HG02870 (cell line): ENCODE measurements around the gene EMILIN2.

ENCODE experiments used
- ATAC-seq: cut with Tn5 transposase; IDR thresholded peaks from one replicate; pipeline ENCODE4 v1.9.1; 2021; ENCODE audit warnings: mild to moderate bottlenecking, moderate library complexity; ENCODE audit not compliant: unreplicated experiment

EMILIN2 gene

DNA sequence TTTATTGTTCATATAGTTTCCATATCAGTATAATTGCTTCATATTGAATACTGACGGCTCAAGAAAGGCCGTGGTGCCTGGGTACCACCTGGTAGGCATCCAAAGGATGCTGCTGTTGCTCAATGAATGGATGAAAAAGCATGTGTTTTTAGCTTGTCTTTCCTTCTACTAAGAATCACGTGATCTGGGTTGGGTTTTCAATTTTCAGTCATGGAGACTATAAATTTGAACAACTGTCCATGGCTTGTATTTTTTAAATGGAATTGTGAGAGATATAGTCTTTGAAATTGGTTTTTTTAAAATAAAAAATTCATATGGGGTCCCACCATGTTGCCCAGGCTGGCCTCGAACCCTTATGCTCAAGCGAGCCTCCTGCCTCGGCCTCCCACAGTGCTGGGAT lies 25.3 kb downstream of the EMILIN2 start:
- ATAC-seq = no peak

DNA sequence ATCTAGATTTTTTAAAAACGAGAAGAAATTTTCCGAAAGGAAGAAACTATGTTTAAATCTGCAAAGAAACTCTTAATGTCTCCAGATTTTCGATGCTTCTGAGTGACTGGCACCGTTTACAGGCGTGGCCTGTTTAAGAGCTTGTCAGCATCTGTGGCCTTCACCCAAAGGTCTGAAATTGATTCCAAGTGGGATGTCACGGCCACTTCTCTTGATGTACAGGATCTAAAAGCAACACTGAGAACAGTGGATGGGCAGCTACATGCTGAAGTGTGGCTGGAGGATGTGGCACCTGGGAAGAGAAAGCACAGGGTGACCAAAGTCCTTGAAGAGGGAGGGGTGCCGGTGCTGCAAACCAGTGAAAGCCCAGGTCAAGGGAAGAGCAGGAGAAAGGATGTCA lies 28.0 kb downstream of the EMILIN2 start:
- no peak for ATAC-seq

DNA sequence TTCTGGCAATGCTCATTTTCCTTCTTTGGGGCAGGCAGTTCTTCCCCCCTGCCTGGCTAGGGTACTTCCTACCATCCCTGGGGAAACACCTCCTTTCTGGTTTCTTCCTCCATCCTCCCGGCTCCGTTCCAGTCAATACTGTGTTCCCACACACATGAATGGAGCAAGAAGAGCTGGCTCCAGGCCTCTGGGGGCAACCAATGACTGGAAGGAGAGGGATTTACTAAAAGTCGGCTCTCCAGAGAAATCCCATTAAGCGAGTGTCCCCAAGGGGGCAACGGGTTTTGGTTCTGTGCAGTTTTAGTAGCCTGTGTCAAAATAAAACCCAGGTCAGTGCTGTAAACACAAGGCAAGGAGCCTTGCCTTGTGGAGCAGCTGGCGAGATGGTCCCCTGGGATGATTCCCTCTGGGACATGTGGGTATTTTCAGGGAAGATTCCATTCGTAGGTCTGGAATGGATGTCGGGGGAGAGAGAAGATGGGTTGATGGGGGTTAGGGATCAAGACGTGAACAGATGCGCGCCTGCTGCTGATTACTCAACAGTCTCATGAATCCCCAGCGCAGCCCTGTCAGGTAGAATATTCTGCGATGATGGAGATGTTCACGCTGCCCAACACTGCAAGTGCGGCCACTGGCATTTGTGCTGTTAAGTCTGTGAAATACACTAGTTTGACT lies 32.0 kb downstream of the EMILIN2 start:
- ATAC-seq = no peak

DNA sequence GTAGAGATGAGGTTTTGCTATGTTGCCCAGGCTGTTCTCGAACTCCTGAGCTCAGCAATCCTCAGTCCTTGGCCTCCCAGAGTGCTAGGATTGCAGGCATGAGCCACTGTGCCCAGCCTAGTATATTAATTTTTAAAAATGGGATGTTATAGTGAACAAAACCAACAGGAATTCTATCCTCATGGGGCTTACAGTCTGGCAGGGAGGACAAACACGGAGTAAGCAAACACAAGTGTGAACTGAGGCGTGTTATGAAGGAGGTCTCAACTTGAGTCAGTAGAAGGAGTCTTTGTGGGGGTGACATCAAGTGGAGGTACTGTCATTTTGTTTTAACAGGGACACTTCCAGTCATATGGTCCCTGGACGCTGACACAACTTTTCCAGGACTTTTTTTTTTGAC lies 33.1 kb downstream of the EMILIN2 start:
- ATAC-seq = no peak

DNA sequence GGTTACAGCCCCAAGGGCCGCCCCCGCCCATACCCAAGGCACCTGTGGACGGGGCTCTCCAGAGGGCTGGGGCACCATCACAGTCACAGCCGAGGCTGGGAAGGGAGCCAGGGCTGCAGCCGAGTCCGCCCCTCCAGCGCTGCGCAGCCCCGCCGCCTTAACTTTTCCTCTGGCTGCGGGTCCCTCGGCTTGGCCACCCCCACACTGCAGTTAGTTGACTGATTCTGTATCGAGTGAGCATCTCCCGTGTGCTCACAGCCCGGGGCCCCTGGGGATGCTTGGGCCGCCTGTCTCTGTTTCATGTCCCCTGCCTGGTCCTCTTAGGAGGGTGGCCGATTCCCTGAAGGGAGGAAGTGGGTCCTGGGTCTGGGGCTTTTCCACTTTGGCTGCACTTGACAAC lies 33.7 kb downstream of the EMILIN2 start:
- no peak for ATAC-seq

DNA sequence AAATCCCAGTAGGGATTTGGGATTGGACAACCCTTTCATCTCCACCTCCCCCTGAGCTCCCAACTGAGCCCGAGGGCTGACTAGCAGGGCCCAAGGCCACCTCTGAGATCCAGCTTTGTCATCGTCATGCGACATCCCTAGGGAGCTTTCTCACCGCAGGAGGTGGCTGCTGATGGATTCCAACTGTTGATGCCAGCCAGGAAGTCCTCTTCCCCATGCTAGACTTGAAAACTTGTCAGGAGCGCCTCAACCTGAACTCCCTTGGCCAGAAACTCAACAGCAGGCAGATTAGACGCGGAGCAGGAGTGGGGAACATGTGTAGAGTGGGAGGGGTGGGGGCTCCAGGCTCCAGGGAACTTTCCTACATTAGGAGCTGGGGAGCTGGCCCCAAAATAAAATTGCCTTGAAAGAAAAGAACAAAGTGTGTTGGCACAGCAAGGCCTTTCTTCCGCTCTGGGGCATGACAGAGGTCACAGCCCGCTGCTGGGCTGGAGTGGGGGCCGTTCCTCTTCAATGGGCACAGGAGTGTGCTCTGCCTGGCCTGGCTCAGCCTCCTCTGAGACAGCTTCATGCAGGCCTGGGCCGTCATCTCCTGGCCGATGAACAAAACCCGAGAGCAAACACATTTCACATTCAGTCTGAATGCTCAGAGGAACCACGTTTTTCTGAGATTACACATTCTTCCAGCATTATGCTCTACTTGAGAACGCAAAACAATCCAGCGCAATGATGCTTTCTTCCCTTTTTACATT lies 34.5 kb downstream of the EMILIN2 start:
- ATAC-seq = no peak

DNA sequence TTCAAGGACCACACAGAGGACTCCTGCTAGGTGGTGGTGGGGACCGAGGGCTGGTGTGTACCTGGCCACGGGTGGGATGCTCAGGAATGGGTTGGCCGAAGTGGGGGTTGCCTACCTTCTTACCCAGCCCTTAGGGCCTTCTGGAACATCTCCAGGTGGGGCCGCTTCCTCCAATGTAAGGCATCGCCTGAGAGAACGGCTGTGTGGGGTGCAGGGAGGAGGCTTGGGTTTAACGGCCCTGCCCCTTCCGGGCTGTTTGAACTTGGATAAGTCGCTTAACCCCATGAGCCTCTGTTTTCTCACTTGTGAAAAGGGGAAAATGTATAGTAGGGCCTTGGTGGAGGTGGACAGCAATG lies 35.0 kb downstream of the EMILIN2 start:
- ATAC-seq = no peak

DNA sequence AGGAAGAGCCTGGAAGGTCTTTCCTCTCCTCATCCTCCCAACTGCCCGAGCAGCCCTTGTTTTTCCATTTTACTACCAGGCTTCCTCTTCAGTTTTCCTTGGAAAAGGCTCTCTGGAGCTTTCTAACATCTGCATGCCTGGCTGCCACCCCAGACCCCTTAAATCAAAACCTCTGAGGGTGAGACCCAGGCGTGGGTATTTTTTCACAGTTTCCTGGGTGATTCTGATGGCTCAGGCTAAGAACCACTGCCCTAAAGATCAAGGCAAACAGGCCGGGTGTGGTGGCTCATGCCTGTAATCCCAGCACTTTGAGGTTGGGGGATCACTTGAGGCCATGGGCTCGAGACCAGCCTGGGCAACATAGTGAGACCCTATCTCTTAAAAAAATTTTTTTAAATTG lies 35.4 kb downstream of the EMILIN2 start:
- no peak for ATAC-seq

DNA sequence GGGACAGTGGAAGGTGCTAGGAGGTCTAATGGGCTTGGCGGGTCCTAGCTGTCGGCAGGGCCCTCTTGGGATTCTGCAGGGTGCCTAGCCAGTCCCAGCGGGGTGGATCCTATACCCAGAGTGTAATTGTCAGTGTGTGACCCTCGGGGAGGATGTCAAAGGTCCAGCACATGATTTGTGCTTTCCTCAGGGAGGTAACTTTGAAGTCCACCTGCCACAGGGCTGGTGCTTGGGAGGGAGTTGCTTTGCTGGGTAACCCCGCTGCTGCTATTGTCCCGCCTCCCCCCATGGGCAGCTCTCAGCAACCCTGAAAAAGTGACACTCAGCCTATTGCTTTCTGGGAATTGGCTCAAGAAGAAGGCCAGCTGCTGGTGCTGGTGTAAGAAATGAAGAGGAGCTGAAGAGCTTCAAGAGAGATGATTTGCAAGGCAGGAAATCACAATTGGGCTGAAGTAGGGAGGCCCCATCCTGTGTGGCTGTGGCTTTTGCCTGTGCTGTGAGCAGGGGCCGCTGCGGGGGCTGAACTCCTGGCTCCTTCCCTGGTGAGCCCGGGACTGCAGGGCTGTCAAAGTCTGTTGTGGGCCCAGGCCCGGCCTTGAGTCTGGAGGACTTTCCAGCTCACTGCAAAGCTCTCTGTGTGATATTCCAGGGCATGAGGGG lies 36.4 kb downstream of the EMILIN2 start:
- peak; percentile 68 for ATAC-seq

DNA sequence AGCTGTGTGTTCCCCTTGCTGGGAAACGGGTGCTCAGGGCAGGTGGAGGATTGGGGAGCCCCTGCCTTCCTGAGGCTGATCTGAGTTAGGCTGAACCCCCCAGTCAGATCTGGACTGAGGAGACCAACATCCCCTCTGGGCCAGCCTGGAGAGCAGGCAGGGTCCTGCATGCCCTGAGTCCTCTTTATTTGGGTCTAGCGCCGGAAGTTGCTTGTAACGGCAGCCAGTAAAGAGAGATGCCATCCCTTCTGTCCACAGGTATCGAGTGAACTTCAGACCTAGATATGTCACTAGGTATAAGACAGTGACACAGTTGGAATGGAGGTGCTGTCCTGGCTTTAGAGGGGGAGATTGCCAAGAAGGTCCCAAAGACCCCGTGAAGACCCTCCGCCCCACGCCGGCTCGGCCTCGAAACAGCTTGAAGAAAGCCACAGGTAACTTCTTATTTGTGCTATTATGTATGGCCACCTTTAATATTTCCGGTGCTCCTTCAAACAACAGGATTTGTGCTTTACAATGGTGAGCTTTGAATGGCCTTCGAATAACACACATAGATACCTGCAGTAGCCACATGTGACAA lies 38.0 kb downstream of the EMILIN2 start:
- no peak for ATAC-seq

DNA sequence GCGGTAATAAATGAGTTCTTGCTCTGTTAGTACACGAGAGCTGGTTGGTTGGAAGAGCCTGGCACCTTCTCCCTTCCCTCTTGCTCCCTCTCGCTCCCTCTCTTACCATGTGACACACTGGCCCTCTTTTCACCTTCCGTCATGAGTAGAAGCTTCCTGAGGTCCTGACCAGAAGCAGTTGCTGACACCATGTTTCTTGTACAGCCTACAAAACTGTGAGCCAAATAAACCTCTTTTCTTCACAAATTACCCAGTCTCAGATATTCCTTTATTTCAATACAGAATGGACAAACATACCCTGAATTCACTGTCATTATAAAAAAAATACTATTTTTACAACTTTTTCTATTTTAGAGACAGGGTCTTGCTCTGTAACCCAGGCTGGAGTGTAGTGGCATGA lies 40.7 kb downstream of the EMILIN2 start:
- no peak for ATAC-seq

DNA sequence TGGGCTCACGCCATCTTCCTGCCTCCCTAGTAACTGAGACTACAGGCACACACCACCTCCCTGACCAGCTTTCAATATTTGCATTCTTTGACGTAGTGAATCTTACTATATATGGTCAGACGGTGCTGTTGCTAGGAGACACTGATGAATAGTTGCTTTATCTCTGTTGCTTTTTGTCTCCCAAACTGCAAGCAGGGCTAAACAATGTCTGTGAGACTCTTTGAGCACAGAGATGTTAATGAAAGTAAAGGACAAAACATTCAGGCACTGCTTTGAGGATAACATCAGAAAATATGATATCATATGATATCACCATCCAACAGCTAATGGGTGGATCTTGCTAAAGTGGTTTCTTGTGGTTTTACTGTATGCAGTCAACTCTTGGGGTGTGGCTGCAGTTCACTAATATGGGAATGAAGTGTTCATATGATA lies 43.0 kb downstream of the EMILIN2 start:
- ATAC-seq = no peak

DNA sequence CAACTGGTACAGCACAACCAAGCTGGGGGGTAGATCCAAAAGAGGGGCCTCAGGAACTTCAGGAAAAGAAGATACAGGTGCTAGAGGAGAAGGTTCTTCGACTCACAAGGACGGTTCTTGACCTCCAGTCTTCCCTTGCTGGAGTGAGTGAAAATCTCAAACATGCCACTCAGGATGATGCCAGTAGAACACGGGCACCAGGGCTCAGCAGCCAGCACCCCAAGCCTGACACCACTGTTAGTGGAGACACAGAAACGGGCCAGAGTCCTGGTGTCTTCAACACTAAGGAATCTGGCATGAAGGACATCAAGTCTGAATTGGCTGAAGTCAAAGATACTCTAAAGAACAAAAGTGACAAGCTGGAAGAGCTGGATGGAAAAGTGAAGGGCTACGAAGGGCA lies 43.8 kb downstream of the EMILIN2 start:
- no peak for ATAC-seq

DNA sequence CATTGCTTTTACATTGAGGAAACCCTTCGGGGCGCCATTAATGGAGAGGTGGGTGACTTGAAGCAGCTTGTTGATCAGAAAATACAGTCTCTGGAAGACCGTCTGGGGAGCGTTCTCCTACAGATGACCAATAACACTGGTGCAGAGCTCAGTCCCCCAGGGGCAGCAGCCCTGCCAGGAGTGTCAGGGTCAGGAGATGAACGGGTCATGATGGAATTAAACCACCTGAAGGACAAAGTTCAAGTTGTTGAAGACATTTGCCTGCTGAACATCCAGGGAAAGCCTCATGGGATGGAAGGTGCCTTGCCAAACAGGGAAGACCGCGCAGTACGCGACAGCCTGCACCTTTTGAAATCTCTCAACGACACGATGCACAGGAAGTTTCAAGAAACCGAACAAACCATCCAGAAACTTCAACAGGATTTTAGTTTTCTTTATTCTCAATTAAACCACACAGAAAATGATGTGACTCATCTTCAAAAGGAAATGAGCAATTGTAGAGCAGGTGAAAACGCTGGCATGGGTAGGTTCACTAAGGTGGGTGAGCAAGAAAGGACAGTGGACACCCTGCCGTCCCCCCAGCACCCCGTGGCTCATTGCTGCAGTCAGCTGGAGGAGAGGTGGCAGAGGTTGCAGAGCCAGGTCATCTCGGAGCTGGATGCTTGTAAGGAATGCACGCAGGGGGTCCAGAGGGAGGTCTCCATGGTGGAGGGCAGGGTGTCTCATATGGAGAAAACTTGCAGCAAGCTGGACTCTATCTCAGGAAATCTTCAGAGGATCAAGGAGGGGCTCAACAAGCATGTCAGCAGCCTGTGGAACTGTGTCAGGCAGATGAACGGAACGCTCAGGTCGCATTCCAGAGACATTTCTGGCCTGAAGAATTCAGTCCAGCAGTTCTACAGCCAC lies 45.0 kb downstream of the EMILIN2 start:
- ATAC-seq = no peak

DNA sequence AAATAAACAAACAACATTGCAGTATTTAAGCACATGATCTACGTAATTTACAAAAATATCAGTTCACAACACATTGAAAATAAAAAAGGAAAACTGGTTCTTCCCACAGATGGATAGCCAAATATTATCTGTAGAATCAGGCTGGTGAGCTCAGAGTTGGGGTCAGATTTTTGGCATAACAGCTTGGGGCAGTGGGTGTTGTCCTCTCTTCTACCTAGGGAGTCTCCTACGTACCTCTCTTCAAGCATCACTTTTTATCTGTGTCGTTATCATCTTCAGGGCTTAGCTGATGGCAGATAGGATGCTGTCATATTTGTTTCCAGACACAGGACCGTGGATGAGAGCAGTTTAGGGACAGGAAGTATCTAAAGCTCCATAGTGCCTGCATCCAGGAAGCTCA lies 46.2 kb downstream of the EMILIN2 start:
- no peak for ATAC-seq

DNA sequence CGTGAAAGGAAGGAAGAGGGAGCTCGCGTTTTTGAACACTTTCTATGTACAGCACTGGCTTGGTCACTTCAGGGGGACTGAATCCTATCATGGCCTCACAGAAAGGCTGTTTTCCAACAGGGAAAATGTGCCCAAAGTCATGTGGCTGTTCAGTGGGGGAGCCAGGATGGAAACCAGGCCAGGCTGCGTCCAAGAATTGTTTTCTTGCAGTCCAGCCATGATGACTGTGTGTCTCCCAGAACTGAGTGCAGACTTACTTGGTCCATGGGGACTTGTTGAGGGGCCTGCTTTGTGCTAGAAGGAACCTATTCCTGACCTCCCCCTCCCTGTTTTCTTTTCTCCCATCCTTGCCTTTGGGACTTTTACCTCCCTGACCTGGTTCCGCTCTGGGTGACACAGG lies 46.9 kb downstream of the EMILIN2 start:
- no peak for ATAC-seq

DNA sequence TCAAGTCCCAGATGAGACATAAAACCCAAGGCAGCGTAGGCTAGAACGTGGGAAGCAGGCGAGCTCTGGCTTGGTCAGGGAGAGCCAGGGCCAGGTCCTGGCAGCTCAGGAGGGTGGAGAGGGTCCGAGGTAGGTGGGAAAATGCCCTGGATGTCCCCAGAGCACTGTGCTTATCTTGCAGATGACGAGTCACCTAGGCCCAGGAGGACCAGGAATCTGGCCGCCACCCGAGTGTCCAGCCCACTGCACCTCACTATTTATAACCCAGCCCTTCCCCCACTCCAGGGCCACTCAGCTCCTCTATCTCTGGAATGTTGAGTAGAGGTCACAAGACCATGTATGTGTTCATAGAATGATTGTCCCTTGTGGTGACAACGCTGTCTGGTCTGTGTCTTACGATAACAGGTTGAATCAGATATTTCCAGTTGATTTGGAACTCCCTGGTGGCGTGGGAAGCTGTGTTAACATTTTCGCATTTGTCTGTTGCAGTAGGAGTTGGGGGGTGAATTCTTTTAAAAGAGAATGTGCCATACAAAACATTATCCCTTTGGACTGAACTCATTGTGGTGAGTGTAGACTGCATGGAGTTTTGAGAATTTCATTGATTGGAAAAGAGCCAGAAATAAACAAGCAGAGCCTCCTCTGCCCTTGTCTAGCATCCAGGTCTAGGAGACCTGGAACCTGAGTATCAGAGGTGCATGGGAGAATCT lies 47.5 kb downstream of the EMILIN2 start:
- no peak for ATAC-seq

DNA sequence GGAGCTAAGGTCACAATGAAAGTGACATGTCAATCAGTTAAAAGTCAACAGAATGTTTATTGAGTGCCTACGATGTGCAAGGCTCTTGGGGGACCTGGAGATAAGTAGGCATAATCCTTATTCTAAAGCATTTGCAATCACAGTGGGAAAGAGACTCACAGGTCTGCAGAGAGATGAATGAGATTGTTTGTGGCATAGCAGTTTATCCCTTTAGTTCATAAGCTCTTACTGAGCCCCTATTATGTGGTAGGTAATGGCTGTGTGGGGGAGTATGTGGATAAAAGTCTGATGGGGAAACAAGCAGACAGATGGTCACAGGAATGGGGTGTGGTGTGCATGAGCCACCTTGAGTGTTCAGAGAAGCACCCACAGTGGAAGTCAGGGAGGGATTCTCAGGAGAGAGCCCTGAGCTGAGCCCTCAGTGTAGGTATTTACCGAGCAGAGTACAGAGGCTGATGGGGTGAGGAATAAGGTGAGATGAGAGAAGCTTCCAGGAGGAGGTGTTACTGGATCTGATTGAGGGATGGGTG lies 48.1 kb downstream of the EMILIN2 start:
- ATAC-seq = no peak

DNA sequence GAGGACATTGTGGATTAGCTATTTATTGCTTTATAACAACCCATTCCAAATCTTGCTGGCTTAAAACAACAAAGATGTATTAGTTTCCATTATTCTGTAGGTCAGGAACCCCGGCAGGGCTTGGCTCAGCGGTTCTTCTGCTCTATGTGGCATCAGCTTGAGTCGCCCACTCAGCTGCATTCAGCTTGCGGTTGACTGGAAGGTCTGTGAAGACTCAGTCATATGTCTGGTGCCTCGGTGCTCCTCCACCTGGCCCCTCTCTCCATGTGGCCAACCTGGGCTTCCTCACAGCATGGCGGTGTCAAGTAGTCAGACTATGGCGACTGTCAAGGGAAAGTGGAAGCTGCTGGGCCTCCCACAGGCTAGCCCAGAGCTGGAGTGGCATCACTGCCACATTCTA lies 48.6 kb downstream of the EMILIN2 start:
- ATAC-seq = no peak

DNA sequence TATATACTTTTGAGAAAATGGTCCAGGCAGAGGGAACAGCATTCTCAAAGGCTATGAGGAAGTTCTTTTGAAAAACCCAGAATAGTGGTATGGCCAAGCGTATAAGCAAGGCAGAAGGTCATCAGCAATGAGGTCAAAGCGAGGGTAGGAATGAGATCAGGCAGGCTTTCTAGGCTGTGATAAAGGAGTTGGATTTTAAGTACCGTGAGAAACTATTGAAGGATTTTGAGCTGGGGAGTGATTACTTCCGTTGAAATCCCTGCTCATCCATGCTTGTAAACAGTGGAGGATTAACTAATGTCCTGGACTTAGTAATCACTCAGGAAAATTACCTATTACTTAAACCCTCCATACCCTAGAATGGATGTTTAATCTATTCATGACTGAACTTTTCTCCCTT lies 50.2 kb downstream of the EMILIN2 start:
- ATAC-seq = no peak
